Upper lobe of left lung (tissue), 4 donors: ENCODE measurements around the gene CASP10.

Source experiments
- EP300 ChIP-seq, 4 donors: sonication (generic); formaldehyde crosslinking; IDR thresholded peaks; one replicate each; pipeline ENCODE4 v1.5.1; 2017; ENCODE audit warnings: antibody characterized with exemption in 4 of 4, control low read depth in 2 of 4
- POLR2A ChIP-seq, 4 donors: fragments of 450-650 bp; IDR thresholded peaks; one replicate each; pipeline ENCODE4 v1.5.1; 2016 to 2017; ENCODE audit warnings: antibody characterized with exemption in 4 of 4, mild to moderate bottlenecking in 2 of 4
- POLR2AphosphoS5 ChIP-seq, 2 donors: sonication (generic); formaldehyde crosslinking; IDR thresholded peaks; one replicate each; pipeline ENCODE4 v1.5.1; 2017; ENCODE audit warnings: antibody characterized with exemption in 2 of 2
- TF ChIP-seq, protein P1 (sequence below), 6 experiments: fragments of 450-650 bp in 4 of 6; fragments of 200-600 bp in 2 of 6; sonication (generic) in 2 of 6; IDR thresholded peaks; one replicate each; pipeline ENCODE4 v1.5.1; 2016 to 2019; ENCODE audit warnings: antibody characterized with exemption in 6 of 6

DNA sequence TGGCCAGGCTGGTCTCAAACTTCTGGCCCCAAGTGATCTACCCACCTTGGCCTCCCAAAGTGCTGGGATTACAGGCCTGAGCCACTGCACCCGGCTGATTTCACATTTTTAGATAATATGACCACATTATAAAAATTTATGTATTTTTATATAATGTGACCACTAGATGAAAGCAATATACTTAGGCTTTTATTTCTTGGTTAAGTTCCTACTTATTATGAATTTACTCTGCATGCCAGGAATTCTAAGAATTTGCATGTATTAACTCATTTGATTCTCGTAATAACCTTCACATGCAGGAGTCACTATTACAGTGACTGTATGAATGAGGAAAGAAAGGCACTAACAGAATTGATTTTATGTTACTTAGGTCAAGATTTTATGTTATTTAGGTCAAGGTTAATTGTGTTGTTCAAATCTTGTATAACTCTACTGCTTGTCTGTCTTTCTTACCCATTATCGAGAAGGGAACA is 51.8 kb downstream of the CASP10 start:
- TF ChIP-seq, protein P1, sequence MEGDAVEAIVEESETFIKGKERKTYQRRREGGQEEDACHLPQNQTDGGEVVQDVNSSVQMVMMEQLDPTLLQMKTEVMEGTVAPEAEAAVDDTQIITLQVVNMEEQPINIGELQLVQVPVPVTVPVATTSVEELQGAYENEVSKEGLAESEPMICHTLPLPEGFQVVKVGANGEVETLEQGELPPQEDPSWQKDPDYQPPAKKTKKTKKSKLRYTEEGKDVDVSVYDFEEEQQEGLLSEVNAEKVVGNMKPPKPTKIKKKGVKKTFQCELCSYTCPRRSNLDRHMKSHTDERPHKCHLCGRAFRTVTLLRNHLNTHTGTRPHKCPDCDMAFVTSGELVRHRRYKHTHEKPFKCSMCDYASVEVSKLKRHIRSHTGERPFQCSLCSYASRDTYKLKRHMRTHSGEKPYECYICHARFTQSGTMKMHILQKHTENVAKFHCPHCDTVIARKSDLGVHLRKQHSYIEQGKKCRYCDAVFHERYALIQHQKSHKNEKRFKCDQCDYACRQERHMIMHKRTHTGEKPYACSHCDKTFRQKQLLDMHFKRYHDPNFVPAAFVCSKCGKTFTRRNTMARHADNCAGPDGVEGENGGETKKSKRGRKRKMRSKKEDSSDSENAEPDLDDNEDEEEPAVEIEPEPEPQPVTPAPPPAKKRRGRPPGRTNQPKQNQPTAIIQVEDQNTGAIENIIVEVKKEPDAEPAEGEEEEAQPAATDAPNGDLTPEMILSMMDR (IDR thresholded peaks at IDR 0.05) = no peak
- TF ChIP-seq POLR2A (IDR thresholded peaks at IDR 0.05) (no peak), POLR2AphosphoS5 (IDR thresholded peaks at IDR 0.05) (no peak), EP300 (IDR thresholded peaks at IDR 0.05) (no peak)
